ENCODE results near the gene TMEM106B. TPM values are rescaled to one million over a fixed set of nuclear protein-coding genes. Genes with fewer than 3 reads are reported as not detected.
"Not testable (repeated sequence)": the region's sequence is repeated elsewhere in the genome, so short reads cannot be mapped to it uniquely, and the experiment has no call there.

Gene TMEM106B
- total RNA-seq: 54.7 and 57.4 TPM in 2 replicates

DNA sequence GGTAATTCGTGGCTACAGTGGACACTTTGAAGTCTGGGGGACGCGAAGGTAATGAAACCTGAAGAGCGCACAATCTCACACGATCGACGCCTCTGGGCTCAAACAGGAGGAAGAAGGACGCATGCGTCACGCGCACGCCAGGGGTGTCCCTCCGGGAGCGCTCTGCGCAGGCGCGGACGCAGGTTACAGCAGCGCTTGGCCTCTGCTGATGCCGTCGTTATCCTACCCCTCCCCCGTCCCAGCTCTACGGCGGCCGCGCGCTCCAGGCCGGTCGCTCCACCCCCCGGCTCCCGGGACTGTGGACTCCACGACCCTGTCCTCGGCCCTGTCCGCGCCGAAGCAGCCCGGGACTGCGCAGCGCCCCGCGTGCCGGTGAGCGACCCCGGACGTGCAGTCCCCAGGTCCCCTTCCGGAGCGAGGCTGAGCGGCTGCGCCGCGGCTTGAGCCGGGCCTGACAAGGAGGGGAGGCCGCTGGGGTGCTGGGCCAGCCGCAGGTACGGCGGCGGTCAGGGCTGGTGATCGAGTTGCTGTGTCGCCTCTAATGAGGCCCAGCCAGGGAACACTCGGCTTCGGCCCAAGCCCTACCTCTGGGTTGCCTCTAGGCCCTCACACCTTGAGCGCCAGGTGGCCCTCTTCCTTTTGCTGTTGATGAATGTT is at the start of gene TMEM106B:
Gene TMEM106B, plus strand, starts transcription at position 241 of the 657 bp plus-strand sequence. CDS start 3,517 bp downstream, outside the sequence.
- TF ChIP-seq, protein P1, sequence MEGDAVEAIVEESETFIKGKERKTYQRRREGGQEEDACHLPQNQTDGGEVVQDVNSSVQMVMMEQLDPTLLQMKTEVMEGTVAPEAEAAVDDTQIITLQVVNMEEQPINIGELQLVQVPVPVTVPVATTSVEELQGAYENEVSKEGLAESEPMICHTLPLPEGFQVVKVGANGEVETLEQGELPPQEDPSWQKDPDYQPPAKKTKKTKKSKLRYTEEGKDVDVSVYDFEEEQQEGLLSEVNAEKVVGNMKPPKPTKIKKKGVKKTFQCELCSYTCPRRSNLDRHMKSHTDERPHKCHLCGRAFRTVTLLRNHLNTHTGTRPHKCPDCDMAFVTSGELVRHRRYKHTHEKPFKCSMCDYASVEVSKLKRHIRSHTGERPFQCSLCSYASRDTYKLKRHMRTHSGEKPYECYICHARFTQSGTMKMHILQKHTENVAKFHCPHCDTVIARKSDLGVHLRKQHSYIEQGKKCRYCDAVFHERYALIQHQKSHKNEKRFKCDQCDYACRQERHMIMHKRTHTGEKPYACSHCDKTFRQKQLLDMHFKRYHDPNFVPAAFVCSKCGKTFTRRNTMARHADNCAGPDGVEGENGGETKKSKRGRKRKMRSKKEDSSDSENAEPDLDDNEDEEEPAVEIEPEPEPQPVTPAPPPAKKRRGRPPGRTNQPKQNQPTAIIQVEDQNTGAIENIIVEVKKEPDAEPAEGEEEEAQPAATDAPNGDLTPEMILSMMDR (conservative IDR thresholded peaks at IDR 0.05; ENCODE audit: low read depth, low read length): peak; percentile 26
- peak; percentile 62 for DNase-seq (ENCODE audit: low read depth)
- peak within 1 kb of the TSS; percentile 74 for H3K4me3 ChIP-seq (ENCODE audit: low read depth, low read length)

DNA sequence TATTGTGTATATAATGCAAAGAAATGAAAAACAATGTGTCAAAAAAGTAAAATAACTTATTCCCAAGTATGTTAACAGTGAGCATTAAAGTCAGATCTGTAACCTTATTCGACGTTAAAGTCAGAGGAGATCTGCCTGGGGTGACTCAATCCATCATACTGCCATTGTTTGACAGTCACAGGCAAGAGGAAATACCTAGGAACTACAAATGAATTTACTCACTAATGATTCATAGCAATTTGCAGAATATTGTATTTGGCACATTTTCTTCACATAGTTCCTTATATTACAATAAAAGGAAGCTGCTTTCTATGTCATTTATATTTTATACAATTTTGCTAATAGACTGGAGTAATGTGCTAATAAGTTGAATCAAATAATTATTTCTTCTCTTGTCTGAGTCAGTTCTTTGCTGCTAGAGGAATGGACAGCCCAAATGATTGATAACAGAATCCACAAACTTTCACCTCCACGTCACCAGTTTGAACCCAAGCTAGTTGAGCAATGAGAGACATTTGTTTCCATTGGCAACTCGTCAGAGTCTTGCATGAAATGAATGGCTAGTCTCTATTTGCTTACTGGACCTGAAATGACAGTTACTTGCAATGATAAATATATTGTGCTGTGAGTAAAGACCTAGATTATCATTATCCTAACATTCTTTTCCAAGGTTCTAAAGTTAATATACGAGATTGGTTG is 48.5 kb upstream of the TMEM106B start:
- DNase-seq (ENCODE audit: low read depth): peak; percentile 51
- TF ChIP-seq, protein P1 (conservative IDR thresholded peaks at IDR 0.05; ENCODE audit: low read depth, low read length): no peak
- H3K4me3 ChIP-seq (ENCODE audit: low read depth, low read length): no peak overlapping the region

DNA sequence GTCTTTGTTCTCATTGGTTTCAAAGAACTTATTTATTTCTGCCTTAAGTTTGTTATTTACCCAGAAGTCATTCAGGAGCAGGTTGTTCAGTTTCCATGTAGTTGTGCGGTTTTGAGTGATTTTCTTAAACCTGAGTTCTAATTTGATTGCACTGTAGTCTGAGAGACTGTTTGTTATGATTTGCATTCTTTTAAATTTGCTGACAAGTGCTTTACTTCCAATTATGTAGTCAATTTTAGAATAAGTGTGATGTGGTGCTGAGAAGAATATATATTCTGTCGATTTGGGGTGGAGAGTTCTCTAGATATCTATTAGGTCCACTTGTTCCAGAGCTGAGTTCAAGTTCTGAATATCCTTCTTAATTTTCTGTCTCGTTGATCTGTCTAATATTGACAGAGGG is 43.0 kb upstream of the TMEM106B start:
- DNase-seq (ENCODE audit: low read depth); H3K4me3 ChIP-seq (ENCODE audit: low read depth, low read length): not testable (repeated sequence)

DNA sequence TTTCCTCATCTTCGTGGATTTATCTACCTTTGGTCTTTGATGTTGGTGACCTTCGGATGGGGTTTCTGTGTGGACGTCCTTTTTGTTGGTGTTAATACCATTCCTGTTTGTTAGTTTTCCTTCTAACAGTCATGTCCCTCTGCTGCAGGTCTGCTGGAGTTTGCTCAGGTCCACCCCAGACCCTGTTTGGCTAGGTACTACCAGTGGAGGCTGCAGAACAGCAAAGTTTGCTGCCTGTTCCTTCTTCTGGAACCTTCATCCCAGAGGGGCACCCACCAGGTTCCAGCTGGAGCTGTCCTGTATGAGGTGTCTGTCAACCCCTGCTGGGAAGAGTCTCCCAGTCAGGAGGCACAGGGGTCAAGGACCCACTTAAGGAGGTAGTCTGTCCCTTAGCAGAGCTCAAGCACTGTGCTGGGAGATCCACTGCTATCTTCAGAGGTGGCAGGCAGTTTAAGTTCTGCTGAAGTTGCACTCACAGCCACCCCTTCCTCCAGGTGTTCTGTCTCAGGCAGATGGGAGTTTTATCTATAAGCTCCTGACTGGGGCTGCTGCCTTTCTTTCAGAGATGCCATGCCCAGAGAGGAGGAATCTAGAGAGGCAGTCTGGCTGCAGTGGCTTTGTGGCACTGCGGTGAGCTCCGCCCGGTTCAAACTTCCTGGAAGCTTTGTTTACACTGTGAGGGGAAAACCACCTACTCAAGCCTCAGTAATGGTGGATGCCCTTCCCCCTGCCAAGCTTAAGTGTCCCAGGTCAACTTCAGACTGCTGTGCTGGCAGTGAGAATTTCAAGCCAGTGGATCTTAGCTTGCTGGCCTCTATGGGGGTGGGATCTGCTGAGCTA is 40.9 kb upstream of the TMEM106B start:
- not testable (repeated sequence) for DNase-seq (ENCODE audit: low read depth); H3K4me3 ChIP-seq (ENCODE audit: low read depth, low read length)

DNA sequence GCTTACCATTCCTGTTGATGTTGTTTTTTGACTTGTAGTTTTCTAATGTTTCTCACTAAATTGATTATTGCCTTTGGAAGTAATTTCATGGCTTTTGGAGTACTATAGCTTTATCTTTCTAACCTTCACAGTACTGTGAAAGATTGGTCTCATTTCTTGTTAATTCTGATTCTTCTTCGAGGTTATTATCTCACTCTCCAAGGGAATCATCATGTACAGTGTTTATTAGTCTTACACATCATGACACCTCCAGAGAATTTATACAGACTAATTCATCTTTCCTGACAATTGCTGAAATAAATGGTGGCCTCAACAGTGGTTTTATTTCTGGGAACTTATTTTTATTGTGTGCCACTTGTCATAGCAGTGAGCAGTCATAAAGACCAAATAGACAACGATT is 37.4 kb upstream of the TMEM106B start:
- TF ChIP-seq, protein P1 (conservative IDR thresholded peaks at IDR 0.05; ENCODE audit: low read depth, low read length): no peak
- DNase-seq (ENCODE audit: low read depth): no peak
- no peak overlapping the region for H3K4me3 ChIP-seq (ENCODE audit: low read depth, low read length)

DNA sequence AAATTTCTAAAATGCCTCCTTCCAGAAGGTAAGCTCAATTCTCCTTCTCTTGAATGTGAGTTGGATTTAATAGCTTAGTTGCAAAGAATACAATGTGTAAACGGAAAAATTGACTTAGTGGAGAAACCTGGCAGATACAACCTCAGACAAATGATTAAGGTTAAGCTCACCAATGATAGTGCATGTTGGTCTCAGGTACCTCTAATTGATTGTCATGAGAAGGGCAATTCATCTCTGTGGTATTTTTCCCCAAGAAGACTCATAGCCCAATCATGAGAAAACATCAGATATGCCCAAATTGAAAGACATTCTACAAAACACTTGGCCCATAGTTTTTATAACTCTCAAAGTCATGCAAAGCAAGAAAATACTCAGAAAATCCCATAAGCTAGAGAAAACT is 36.2 kb upstream of the TMEM106B start:
- TF ChIP-seq, protein P1 (conservative IDR thresholded peaks at IDR 0.05; ENCODE audit: low read depth, low read length): no peak
- no peak for DNase-seq (ENCODE audit: low read depth)
- no peak overlapping the region for H3K4me3 ChIP-seq (ENCODE audit: low read depth, low read length)

DNA sequence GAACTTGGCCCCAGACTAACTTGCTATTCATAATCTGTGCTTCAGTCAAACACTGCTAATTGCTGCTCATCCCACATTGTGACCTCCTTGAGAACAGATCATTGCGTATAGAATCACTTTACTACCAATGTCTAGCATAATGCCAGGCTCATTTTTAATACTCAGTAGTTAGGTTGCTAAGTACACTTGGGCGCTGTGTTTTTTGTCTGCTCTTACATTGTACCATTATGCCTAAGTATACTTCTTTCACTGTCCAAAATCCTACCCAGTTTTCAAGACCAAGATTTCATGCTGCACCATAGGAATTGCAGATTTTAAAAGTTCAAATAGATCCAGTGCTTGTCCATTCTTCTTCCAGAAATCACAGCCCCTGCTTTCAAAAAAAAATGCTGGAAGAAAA is 32.8 kb upstream of the TMEM106B start:
- DNase-seq (ENCODE audit: low read depth): no peak
- TF ChIP-seq, protein P1 (conservative IDR thresholded peaks at IDR 0.05; ENCODE audit: low read depth, low read length): no peak
- no peak overlapping the region for H3K4me3 ChIP-seq (ENCODE audit: low read depth, low read length)

All from epithelial cell of proximal tubule (primary cell).